Subcutaneous adipose tissue (tissue), 4 donors: ENCODE results near the gene LZTS3. TPM values are rescaled to one million over a fixed set of nuclear protein-coding genes. Genes with fewer than 3 reads are reported as not detected.

ENCODE experiments used
- CTCF ChIP-seq: fragments of 450-650 bp; IDR thresholded peaks from one replicate; pipeline ENCODE4 v1.5.1; 2016; ENCODE audit warnings: low read depth, mild to moderate bottlenecking, control low read depth, antibody characterized with exemption, moderate library complexity
- total RNA-seq, 4 donors: library from RNA; depleted of rRNA; stranded (reverse); fragments of >200 nt; gene quantifications; one replicate each; pipeline ENCODE4 v1.1.0, GENCODE V29; 2016

The LZTS3 gene
- total RNA-seq, 4 donors from 2014 or later, result 2.8 to 7.9 (median 5.2) TPM

- no peak for TF ChIP-seq CTCF
Measured at GRCh38 chr20:3174442-3175261, 1.3 kb upstream of the LZTS3 start.

GRCh38 chr20:3173610-3174441 is 477 bp upstream of the LZTS3 start:
- TF ChIP-seq CTCF, result no peak

GRCh38 chr20:3172126-3172932 is 1.0 kb downstream of the LZTS3 start:
- no peak for TF ChIP-seq CTCF

- TF ChIP-seq CTCF, result no peak
Measured at GRCh38 chr20:3171391-3172125, 1.8 kb downstream of the LZTS3 start.

- TF ChIP-seq CTCF, result no peak
Measured at GRCh38 chr20:3168829-3169590, 4.3 kb downstream of the LZTS3 start.

GRCh38 chr20:3168079-3168828 is 5.1 kb downstream of the LZTS3 start:
- TF ChIP-seq CTCF, result no peak
